Astrocyte of the spinal cord (primary cell): ENCODE data around the gene C19orf85.

Experiments
- DNase-seq: peaks from one replicate; pipeline ENCODE4 v3.0.0; 2011; ENCODE audit warnings: low read depth, low spot score
- H3K4me3 ChIP-seq: 2 replicates; pipeline ENCODE4 v1.5.1; 2011; ENCODE audit warnings: low read depth, mild to moderate bottlenecking, low read length, moderate library complexity
- in situ Hi-C: cut with HindIII; loops from 2 replicates; pipeline ENCODE4 v1.10.0; 2017; ENCODE audit warnings: low sequenced_read_pairs
- TF ChIP-seq, protein P1 (sequence below): IDR thresholded peaks from 2 replicates; pipeline ENCODE4 v1.5.1; 2012; ENCODE audit warnings: low read depth, mild to moderate bottlenecking, low read length, inconsistent platforms

The C19orf85 gene

DNA sequence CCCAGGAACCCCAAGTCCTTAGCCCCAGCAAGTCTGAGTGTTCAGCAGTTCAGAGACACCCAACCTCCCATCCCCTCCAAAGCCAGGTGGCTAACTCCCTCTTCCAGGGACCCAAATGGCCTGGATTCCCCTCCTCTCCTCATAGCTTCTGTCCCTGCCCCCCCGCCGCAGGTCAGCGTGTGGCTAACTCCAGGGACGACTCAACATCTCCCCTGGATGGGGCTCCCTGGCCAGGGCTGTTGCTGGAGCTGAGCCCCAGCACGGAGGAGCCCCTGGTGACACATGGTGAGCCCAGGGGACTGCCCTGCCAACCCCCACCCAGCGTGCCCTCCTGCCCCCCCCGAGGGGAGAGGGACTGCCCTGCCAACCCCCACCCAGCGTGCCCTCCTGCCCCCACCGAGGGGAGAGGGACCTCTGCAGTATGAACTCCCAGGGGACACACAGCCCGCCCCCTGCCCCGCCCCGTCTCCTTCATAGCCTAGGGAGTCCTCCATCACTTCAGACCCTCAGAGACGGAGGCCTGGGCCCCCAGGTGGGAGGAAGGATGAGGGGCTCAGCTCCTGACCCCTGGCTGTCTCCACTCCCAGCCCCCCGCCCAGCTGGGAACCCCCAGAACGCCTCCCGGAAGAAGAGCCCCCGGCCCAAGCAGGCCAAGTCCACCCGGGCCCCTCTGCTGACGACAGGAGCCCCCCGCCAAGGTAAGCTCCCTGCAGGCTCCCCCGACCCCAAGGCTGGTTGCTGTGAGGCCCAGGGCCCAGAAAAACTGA is 25.3 kb upstream of the C19orf85 start:
- in situ Hi-C loops, result no loop called here
- H3K4me3 ChIP-seq, result no peak overlapping the region
- TF ChIP-seq, protein P1, sequence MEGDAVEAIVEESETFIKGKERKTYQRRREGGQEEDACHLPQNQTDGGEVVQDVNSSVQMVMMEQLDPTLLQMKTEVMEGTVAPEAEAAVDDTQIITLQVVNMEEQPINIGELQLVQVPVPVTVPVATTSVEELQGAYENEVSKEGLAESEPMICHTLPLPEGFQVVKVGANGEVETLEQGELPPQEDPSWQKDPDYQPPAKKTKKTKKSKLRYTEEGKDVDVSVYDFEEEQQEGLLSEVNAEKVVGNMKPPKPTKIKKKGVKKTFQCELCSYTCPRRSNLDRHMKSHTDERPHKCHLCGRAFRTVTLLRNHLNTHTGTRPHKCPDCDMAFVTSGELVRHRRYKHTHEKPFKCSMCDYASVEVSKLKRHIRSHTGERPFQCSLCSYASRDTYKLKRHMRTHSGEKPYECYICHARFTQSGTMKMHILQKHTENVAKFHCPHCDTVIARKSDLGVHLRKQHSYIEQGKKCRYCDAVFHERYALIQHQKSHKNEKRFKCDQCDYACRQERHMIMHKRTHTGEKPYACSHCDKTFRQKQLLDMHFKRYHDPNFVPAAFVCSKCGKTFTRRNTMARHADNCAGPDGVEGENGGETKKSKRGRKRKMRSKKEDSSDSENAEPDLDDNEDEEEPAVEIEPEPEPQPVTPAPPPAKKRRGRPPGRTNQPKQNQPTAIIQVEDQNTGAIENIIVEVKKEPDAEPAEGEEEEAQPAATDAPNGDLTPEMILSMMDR, result no peak
- no peak for DNase-seq

DNA sequence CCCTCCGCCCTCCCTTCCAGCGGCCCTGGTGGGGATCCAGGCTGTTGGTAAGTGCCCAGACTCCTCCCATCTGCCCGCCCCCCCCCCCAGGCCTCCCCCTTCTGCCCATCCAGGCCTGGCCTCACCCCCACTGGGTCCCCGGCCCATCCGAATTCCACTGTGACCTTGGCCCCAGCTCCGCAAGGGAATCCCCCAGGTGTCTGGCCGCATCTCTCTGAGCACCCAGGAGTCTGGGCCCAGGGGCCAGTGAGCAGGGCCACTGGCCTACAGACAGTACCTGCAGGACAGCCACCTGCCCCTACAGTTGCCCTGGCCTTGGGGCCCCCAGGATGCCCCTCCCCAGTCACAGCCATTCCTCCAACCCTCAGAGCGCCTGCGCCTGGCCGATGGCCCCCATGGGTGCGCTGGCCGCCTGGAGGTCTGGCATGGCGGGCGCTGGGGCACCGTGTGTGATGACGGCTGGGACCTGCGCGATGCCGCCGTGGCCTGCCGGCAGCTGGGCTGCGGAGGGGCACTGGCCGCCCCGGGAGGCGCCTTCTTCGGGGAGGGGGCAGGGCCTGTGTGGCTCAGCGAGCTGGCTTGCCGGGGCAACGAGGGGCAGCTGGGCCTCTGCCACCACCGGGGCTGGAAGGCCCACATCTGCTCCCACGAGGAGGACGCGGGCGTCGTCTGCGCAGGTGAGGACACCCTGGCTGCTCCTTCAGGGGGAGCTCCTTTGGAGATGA is 24.6 kb upstream of the C19orf85 start:
- no peak overlapping the region for H3K4me3 ChIP-seq
- TF ChIP-seq, protein P1, result no peak
- in situ Hi-C loops, result no loop called here
- DNase-seq, result no peak

DNA sequence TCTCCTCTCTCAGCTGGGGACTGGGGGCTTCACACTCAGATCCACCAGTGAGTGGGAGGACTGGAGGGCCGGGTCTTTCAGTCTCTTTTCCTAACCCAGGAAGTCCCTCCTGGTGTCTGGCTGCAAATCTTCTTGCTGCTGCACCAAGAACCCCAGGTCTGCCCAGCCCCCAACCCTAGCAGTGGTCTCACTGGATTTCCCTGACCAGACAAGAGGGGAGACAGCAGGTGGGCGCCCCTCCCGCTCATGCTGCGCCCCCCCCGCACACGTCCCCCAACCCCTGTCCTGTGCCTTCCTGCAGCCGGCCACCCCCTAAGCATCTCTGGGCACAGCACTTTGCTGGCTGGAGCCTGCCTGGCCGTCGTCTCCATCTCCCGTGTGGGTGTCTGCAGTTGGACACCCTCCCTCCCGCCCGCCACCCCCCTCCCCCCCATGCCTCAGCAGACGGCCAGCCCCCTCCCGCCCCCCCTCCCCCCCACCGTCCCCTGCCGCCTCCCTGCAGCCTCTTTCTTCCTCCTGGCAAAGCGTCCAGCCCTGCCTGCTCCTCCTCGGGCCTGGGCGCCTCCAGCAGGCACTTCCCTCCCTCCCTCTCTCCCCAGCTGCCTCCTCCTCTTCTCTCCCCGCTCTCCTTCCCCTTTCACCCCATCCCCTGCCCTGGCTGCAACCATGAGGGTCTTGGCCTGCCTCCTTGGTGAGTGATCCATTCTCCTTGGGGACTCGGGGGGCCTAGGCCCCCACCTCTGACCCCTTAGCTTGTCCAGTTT is 23.6 kb upstream of the C19orf85 start, which contains the start of gene SSC5D:
Gene SSC5D (plus strand): TSS at position 513 of the 764 bp plus-strand sequence. CDS start 154 bp downstream, at position 667.
- peak within 1 kb of the TSS; percentile 34 for H3K4me3 ChIP-seq
- peak; percentile 56 for DNase-seq
- in situ Hi-C loops, result no loop called here
- TF ChIP-seq, protein P1, result no peak

DNA sequence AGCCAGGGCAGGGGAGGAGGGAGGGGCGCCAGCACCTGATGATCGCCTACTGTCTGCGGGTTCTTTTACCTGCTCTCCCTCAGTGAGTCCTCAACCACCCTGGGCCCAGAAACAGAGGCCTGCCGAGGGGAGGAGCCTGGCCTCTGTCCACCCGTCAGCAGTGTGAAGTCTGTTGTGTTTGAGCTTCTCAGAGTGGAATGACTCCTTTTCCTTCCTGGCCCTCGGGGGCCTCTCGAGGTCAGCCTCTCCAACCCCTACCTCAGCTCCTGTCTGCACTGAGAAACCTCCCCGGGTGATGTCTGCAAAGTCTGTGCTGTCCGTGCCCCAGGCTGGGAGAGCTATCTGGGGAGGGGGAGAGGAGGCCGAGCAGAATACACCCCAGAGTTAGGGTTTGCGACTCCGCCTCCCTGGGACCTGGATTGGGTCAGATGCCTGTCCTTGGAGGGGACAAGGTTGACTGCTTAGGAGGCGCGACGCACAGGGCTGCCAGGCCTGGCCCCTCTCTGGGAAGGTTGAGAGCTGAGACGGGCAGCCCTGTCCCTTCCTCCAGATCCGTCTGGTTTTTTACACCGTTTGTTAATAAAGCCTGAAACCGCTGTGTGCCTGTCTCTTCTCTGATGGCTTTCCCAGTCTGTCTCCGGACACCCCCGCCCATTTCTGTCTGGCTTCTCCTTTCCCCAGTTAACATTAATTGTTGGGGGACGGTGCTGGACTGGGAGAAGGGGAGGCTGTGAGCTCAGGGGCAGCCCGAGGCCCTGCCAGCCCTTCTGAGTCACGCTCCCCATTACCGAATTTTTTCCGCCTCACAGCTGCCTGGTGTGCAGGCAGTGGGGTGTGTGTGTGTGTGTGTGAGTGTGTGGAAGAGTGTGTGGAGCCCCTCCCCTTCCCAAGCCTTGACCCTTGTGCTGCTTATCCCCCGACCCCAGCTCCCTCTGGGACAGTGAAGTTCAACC is 22.7 kb upstream of the C19orf85 start:
- H3K4me3 ChIP-seq, result peak overlapping the region; percentile 10
- in situ Hi-C loops, result no loop called here
- peak; percentile 96 for DNase-seq
- TF ChIP-seq, protein P1, result no peak

DNA sequence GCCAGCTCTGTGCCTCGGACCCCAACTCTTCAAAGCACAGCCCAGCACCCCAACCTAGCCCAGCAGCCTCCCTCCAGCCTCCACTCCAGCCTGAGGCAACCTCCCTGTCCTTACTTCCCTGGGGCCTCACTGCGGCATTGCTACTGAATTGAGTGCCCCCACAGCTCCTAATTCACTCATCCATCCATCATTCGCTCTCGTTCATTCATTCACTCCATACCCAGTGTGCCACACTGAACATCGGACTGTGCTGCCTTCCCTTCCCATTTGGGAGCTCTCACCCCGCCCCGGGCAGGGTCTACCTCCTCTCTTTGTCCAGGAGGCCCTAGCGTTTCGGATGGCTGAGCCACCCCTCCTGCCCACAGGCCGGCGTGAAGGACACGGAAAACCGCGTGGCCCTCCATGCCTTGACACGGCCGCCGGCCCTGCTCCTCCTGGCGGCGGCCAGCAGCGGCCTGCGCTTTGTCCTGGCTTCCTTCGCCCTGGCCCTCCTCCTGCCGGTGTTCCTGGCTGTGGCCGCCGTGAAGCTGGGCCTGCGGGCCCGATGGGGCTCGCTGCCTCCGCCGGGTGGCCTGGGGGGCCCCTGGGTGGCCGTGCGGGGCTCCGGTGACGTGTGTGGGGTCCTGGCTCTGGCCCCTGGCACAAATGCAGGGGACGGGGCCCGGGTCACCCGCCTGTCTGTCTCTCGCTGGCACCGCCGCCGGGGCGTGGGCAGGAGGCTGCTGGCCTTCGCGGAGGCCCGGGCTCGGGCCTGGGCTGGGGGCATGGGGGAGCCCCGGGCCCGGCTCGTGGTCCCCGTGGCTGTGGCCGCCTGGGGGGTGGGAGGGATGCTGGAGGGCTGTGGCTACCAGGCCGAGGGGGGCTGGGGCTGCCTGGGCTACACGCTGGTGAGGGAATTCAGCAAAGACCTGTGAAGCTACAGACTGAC is 21.8 kb upstream of the C19orf85 start:
- in situ Hi-C loops, result no loop called here
- H3K4me3 ChIP-seq, result peak overlapping the region; percentile 73
- TF ChIP-seq, protein P1, result no peak

More for the DNA sequence above, 21.8 kb upstream of the C19orf85 start:
- DNase-seq, result no peak
